OCI-LY7 (cell line): ENCODE data around the gene SND1. TPM values are rescaled to one million over a fixed set of nuclear protein-coding genes. Genes with fewer than 3 reads are reported as not detected.

Experiments used
- BruUV-seq: library from RNA; stranded (reverse); fragments of 400-500 nt; replicated peaks from 2 replicates; lab custom pipeline; 2021; lab: Mats Ljungman, UMichigan
- CTCF ChIA-PET: fragments of 300-600 bp; sonication (Branson Sonifier 250); formaldehyde crosslinking; loops from one replicate; lab custom pipeline; 2022; ENCODE audit warnings: antibody characterized with exemption; ENCODE audit not compliant: unreplicated experiment; lab: Charles Lee
- POLR2A ChIA-PET: fragments of 300-600 bp; sonication (Branson Sonifier 250); formaldehyde crosslinking; loops from one replicate; lab custom pipeline; 2022; ENCODE audit warnings: antibody characterized with exemption; lab: Charles Lee
- DNase-seq: peaks from one replicate; pipeline ENCODE4 v3.0.0-alpha.2; 2015; ENCODE audit warnings: low spot score
- H2AFZ ChIP-seq: fragments of 200-600 bp; sonication (generic), shearing (Covaris generic); 2 replicates; pipeline ENCODE4 v1.6.1; 2014; ENCODE audit warnings: mild to moderate bottlenecking, antibody characterized with exemption, low read length, moderate library complexity
- H3K27ac ChIP-seq: fragments of 200-600 bp; sonication (generic); 2 replicates; pipeline ENCODE4 v1.5.1; 2014; ENCODE audit warnings: mixed run types, low read depth, mild to moderate bottlenecking, moderate library complexity, low read length, inconsistent platforms; ENCODE audit not compliant: poor library complexity, severe bottlenecking
- H3K36me3 ChIP-seq: fragments of 200-600 bp; sonication (generic); 2 replicates; pipeline ENCODE4 v1.6.1; 2014; ENCODE audit warnings: mild to moderate bottlenecking, antibody characterized with exemption, low read length, moderate library complexity, mixed read lengths; ENCODE audit not compliant: insufficient read depth
- H3K4me1 ChIP-seq: fragments of 200-600 bp; sonication (generic); 2 replicates; pipeline ENCODE4 v1.5.1; 2014; ENCODE audit warnings: mild to moderate bottlenecking, low read length; ENCODE audit not compliant: insufficient read depth, poor library complexity, severe bottlenecking
- H3K4me2 ChIP-seq: fragments of 200-600 bp; sonication (generic); 2 replicates; pipeline ENCODE4 v1.6.1; 2014; ENCODE audit warnings: mild to moderate bottlenecking, low read length
- H3K4me3 ChIP-seq: fragments of 200-600 bp; sonication (generic); 2 replicates; pipeline ENCODE4 v1.5.1; 2014; ENCODE audit warnings: mild to moderate bottlenecking, low read depth, low read length; ENCODE audit not compliant: poor library complexity, severe bottlenecking
- H3K79me2 ChIP-seq: fragments of 200-600 bp; sonication (generic); 2 replicates; pipeline ENCODE4 v1.6.1; 2016; ENCODE audit warnings: low read depth, mild to moderate bottlenecking, low read length, moderate library complexity, mixed read lengths; ENCODE audit not compliant: insufficient read depth
- H3K9me2 ChIP-seq: fragments of 200-600 bp; sonication (generic); 2 replicates; pipeline ENCODE4 v1.6.1; 2016; ENCODE audit warnings: mild to moderate bottlenecking, low read length, mixed read lengths; ENCODE audit not compliant: insufficient read depth
- H3K9me3 ChIP-seq: fragments of 200-600 bp; sonication (generic); 2 replicates; pipeline ENCODE4 v1.6.1; 2014; ENCODE audit warnings: mild to moderate bottlenecking, mixed run types, low read length, mixed read lengths
- H4K20me1 ChIP-seq: fragments of 200-600 bp; sonication (generic); 2 replicates; pipeline ENCODE4 v1.6.1; 2014; ENCODE audit warnings: mild to moderate bottlenecking, antibody characterized with exemption, low read length, moderate library complexity, mixed read lengths; ENCODE audit not compliant: insufficient read depth
- EZH2phosphoT487 ChIP-seq: fragments of 200-600 bp; sonication (generic); IDR thresholded peaks from 2 replicates; pipeline ENCODE4 v1.6.1; 2018; ENCODE audit warnings: low read depth, borderline replicate concordance, mild to moderate bottlenecking, mixed run types, antibody characterized with exemption, low read length, moderate library complexity, mixed read lengths
- intact Hi-C: fragments of 100-400 bp; cut with micrococcal nuclease; formaldehyde crosslinking; loops from one replicate; pipeline ENCODE4 v1.10.0; 2022; ENCODE audit not compliant: unreplicated experiment
- total RNA-seq, 2 experiments: library from RNA; depleted of rRNA in 1 of 2; stranded (reverse); fragments of >200 nt in 1 of 2; shearing (Covaris generic) in 1 of 2; gene quantifications; 2 replicates each; pipeline ENCODE4 v1.2.3, GENCODE V29; 2014 to 2022
- TF ChIP-seq, protein P1 (sequence below): fragments of 200-600 bp; sonication (generic); conservative IDR thresholded peaks from 2 replicates; pipeline ENCODE4 v1.5.1; 2014; ENCODE audit warnings: mild to moderate bottlenecking, antibody characterized with exemption, low read length, moderate library complexity, mixed read lengths

Gene SND1
- total RNA-seq, 2 experiments from 2014 or later, result 111 to 221 TPM

DNA sequence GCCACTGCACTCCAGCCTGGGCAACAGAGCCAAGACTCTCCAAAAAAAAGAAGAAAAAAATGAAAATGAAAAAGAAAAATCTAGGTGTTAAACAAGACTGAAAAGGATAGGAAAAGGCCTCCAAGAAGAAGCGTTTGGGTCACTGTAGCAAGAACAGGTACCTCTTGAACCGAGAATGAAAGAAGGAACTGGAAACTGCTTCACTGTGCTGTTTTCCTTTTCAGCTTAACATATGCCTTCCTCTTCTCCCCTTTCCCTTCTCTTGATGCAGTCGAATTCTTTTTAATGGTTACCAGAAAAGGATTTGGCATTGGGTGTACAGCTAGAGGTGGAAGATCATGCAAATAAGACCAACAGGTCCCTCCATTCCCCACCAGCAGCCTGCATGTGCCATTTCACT is 351.2 kb downstream of the SND1 start:
- H3K27ac ChIP-seq, result no peak overlapping the region
- peaks cover 7% of the 10 kb centered on the region; the same call in 1 of the 2 replicates for H3K36me3 ChIP-seq
- BruUV-seq, result no TSS peak
- no peaks in the 10 kb centered on the region for H3K79me2 ChIP-seq
- no peak overlapping the region for H2AFZ ChIP-seq
- intact Hi-C loops, result loop anchor here (10.0 kb wide), 1 partner anchor 298 kb away; no protein-coding TSS in a partner anchor
- H3K9me2 ChIP-seq, result no peaks in the 10 kb centered on the region
- peaks cover 25% of the 10 kb centered on the region; the same call in 1 of the 2 replicates for H4K20me1 ChIP-seq
- H3K9me3 ChIP-seq, result no peaks in the 10 kb centered on the region
- peak; percentile 37 for DNase-seq
- peaks cover 41% of the 10 kb centered on the region for H3K4me1 ChIP-seq
- POLR2A ChIA-PET, result interaction anchor here (0.6 to 1.2 kb wide), 8 partner anchors 13 to 368 kb away, joined by 3 to 8 read pairs (median 4); no protein-coding TSS in a partner anchor
- peak overlapping the region; percentile 2 for H3K4me3 ChIP-seq
- H3K4me2 ChIP-seq, result peak overlapping the region; percentile 69
- TF ChIP-seq, protein P1, sequence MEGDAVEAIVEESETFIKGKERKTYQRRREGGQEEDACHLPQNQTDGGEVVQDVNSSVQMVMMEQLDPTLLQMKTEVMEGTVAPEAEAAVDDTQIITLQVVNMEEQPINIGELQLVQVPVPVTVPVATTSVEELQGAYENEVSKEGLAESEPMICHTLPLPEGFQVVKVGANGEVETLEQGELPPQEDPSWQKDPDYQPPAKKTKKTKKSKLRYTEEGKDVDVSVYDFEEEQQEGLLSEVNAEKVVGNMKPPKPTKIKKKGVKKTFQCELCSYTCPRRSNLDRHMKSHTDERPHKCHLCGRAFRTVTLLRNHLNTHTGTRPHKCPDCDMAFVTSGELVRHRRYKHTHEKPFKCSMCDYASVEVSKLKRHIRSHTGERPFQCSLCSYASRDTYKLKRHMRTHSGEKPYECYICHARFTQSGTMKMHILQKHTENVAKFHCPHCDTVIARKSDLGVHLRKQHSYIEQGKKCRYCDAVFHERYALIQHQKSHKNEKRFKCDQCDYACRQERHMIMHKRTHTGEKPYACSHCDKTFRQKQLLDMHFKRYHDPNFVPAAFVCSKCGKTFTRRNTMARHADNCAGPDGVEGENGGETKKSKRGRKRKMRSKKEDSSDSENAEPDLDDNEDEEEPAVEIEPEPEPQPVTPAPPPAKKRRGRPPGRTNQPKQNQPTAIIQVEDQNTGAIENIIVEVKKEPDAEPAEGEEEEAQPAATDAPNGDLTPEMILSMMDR, result no peak
- no peak for TF ChIP-seq EZH2phosphoT487
- CTCF ChIA-PET, result no interaction called here

DNA sequence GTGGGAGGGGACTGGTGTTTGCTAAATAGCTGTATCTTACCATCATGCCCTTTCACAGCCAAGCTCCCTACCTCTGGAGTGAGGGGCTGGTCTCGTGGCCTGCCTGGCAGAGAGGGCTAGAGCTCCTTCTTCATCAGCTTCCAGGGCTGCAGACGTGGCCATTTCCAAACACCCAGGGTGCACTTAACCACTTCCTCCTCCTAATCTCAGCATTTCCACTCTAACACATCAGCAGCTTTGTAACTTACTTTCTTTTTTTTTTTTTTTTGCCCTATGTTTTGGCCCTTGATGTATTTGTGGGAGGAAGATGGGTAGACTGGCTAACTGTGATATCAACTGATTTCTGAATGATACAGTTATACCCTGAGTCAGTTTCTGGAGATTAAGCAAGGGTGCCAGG is 351.8 kb downstream of the SND1 start:
- peak; percentile 24 for DNase-seq
- CTCF ChIA-PET, result no interaction called here

More for the DNA sequence above, 351.8 kb downstream of the SND1 start:
- BruUV-seq, result no TSS peak
- Histone ChIP-seq H3K4me2 (peak overlapping the region; percentile 69), H3K79me2 (no peaks in the 10 kb centered on the region), H3K9me2 (no peaks in the 10 kb centered on the region), H3K4me1 (peaks cover 41% of the 10 kb centered on the region), H3K9me3 (no peaks in the 10 kb centered on the region), H3K4me3 (peak overlapping the region; percentile 2), H3K27ac (no peak overlapping the region), H3K36me3 (peaks cover 7% of the 10 kb centered on the region; the same call in 1 of the 2 replicates), H2AFZ (no peak overlapping the region), H4K20me1 (peaks cover 25% of the 10 kb centered on the region; the same call in 1 of the 2 replicates)
- no peak for TF ChIP-seq EZH2phosphoT487
- TF ChIP-seq, protein P1, result no peak
- intact Hi-C loops, result loop anchor here (10.0 kb wide), 1 partner anchor 299 kb away; no protein-coding TSS in a partner anchor
- POLR2A ChIA-PET, result interaction anchor here (0.6 to 1.2 kb wide), 8 partner anchors 13 to 368 kb away, joined by 3 to 8 read pairs (median 4); no protein-coding TSS in a partner anchor
